NCI-H2196 (cell line): ENCODE measurements around the gene ZC3H7A.
A peak's percentile ranks its signal among the peaks of the same experiment; 100 is the strongest.
"Not testable (repeated sequence)": the region's sequence is repeated elsewhere in the genome, so short reads cannot be mapped to it uniquely, and the experiment has no call there.

Experiments used
- DNase-seq: peaks from one replicate; lab custom pipeline; 2025; ENCODE audit not compliant: unreplicated experiment; lab: John Stamatoyannopoulos, UW

ZC3H7A gene

DNA sequence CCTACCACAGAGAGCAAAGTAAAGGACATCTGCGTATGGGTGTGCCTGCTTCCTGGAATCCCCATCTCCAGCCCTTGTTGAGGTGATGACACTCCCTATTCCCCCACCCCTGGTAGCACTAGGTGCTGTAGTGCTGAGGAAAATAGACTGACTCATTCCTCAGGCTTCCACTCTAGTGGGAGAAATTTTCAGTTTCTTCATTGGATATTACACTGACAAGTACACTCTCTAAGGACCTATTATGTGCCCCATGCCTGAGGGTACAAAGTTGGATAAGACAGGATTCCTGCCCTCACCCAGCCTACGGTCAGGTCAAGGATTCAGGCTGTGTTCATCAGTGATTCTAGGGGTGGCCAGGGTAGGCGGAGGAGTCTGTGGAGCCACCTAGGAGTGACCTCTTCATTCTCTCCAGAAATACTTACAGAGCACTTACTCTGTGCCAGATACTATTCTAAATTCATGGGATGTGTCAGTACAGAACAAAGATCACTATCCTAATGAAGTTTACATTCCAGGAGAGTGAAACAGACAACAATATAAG lies 4.5 kb upstream of the ZC3H7A start:
- DNase-seq: no peak

DNA sequence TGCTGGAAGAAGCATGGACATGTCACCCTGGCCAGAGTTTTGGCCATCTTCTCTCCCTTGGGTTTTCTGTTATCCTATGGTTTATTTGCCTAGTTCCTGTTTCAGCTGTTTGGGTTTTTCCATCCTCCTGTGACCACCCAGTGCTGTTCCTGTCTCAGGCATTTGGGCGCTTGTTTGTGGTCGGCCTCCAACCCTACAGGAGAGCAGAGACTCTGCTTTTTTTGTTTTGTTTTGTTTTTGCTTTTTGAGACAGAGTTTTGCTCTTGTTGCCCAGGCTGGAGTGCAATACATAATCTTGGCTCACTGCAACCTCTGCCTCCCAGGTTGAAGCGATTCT lies 3.3 kb upstream of the ZC3H7A start:
- no peak for DNase-seq

DNA sequence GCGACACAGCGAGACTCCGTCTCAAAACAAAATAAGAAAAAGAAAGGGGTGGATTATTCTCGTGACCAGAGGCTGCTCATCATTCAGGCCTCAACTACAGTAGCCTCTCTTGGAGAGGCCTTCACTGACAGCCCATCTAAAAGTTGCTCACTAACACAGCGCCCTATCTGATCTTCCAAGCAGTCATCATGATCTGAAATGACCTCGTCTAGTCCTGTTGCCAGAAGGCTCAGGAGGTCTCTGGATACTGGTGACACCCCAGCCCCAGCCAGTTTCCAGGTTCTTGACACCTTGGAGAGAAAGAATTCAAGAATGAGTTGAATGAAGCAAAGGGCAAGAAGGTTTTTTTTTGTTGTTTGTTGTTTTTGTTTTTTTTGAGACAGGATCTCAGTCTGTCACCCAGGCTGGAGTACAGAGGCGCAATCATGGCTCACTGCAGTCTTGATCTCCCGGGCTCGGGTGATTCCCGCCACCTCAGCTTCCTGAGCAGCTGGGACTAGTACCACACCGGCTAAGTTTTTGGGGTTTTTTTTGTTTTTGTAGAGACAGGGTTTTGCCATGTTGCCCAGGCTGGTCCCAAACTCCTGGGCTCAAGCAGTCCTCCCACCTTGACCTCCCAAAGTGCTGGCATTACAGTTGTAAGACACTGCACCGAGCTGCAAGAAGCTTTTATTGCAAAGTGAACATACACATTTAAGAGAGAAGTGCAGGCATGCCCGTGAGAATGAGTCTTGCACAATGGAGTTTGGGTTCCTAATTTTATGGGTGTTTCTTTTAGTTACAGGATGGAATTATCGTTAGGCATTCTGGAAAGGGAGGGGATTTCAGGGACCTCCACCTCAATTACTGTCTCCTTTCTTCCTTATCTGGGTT lies 2.7 kb upstream of the ZC3H7A start:
- no peak for DNase-seq

DNA sequence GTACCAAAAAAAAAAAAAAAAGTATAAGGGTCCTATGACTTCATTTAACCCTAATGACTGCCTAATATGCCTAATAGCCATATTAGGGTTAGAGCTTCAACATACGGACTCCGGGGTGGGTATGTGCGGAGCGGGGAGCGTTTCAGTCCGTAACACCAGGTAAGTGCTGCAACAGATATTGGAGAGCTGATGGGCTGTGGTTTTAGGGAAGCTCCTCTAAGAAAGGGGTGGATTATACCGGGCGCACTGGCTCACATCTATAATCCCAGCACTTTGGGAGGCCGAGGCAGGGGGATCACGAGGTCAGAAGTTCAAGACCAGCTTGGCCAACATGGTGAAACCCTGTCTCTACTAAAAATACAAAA lies 1.9 kb upstream of the ZC3H7A start:
- DNase-seq: no peak

DNA sequence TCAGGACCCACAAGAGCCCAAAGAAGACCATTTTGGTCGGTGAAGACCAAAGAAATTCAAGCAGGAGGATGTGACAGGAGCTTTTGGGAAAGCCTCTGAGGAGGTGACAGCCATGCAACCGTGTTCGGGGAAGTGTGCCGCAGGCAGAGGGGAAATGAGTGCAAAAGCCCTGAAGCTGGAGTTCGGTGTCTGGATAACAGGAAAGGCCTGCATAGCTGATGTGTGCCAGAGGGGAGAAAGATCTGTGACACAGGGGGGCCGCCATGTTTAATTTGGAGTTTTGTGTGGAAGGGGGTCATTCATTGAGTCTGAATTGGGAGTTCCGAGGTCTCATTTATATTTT lies 870 bp upstream of the ZC3H7A start:
- no peak for DNase-seq

DNA sequence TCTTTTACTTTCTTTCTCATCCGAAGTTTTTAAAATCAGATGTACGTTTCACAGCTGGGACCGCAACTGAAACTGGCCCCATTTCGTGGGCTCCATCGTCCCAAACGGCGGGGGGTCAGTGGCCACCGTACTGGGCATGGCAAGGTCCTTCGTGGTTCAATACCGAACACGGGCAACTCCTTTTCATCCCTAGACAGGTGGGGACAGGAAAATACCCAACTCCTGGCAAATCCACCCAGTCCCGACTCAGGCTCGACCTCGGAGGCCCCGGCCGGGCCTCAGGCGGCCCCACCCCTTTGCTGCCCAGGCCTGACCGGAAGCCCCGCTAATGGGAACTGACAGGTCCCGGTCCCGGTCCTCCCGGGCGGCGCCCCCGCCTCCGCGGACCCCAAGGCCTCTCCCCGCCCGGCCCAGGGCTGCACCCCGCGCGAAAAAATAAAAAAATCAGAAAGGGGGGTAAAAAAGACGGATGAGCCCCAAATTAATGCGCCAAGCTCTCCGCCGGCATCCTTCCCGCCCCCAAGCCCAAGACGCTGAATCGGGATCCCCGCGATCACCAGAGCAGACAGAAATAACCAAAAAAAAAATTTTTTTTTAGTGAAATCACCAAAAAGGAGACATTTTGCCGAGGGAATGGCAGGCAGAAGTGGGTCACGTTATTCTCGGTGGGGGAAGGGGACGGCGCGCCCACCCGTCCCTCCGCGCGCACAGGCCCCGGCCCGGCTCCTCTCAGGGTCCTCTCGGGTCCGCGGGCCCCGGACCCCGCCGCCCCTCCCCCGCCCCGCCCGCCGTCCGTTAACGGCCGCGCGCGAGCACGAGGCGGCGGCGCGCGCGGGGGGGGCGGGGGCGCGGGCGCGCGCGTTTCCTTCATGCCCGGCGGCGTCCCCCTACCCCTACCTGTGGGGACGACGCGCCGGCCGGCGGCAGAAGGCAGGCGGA lies 562 bp downstream of the ZC3H7A start:
- no peak for DNase-seq

DNA sequence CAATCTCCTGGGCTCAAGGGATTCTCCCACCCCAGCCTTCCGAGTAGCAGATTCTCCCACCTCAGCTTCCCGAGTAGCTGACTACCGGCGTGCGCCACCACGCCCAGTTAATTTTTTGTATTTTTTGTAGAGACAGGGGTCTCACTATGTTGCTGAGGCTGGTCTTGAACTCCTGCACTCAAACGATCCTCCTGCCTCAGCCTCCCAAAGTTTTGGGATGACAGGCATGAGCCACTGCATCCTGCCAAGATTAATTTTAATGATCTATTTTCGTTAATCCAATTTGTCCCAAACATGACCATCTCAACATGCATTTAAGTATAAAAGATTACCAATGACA lies 1.2 kb downstream of the ZC3H7A start:
- DNase-seq: no peak

DNA sequence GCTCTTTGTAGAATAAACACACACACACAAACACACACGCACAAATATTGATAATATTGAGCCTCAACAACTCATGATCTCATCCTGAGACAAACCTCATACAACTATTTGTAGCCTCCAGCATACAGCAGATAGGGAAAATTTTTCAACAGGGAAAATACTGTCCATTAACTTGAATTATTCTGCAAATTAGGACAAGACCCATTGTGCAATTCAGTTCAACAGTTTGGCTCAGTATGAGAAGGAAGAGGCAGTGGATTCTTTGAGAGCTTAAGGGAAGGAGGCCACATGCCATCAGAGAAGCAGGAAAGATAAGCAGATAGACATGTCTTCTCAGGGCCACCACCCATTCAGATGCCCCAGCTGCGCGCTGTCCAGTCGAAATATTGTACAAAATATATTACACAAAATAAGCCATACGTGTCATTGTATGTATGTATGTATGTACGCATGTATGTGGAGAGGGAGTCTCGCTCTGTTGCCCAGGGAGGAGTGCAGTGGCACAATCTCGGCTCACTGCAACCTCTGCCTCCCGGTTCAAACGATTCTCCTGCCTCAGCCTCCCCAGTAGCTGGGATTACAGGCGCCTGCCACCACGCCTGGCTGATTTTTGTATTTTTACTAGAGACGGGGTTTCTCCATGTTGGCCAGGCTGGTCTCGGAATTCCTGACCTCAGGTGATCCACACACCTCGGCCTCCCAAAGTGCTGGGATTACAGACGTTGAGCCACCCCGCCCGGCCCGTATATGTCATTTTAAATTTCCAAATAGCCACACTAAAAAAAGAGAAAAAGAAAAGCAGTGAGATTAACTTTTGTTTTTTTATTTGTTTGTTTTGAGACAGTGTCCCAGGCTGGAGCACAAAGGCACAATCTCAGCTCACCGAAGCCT lies 1.8 kb downstream of the ZC3H7A start:
- no peak for DNase-seq

DNA sequence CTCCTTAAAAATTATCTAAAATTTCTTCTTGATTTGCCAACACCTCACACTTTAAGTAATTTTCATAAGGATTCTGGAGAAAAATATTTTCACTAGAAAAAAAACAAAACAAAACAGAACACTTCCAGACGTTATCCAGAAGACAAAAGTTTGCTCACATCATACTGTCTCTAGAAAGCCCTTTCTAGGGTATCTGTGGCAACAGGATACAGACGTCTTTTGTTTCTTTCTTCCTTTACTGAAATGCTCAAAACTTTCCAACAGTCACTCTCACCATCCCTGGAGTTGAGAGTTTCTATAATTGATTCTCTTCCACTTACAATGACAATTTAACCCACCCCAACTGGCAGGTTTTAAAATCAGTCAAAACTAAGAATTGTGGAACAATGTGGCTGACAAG lies 2.6 kb downstream of the ZC3H7A start:
- no peak for DNase-seq

DNA sequence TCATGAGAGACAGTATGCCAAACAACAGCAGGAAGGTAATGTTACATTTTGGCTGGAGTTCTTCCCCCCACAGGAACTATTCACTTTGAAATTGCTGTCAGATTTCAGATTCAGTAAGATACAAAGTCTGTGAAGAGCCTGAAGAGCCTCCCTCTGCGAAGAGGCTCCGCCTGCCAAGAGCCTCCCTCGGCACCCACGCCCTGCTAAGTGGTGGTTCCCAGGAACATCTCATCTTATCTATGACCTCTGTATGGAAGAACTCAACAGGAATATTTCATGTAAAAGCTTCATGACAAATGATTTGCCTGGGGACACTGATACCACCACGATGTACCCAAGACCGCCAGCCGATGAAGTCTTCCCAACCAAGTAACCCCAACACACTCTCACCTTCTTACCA lies 3.2 kb downstream of the ZC3H7A start:
- DNase-seq: peak; percentile 48

DNA sequence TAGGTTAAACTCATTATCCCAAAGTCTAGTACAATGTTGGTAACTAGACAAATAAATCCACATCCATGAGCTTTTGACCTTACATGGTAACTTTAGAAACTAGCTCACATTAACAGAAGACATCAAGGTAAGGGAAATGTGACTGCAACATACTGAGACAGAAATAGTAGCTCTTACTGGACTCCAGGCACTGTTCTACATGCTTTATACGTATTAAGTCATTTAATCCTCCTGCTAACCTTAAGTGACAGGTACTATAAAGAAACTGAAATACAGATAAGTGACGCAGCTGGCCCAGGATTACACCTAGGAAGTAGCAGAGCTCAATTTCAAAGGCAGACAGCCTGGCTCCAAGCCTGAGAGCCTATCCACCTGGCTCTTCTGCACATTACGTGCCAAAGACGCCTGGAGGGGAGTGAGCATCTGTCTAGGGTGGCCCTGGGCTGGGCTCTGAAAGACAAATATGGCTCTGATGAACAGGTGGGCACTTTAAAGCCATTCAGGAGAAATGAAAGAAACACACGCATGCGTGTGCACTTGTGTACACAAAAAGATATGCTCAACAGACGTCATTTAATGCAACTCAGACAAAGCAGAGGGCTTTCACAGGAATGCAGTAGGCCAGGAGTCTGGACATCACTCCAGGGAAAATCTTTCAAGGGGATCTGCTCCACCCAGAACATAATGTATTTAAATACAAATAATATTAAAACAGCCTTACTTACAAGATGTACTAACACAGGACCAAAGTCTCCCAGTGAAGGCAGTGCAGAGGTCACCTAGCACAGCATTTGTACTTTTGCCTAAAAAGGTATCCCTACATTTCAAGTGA lies 4.4 kb downstream of the ZC3H7A start:
- DNase-seq: peak; percentile 97

DNA sequence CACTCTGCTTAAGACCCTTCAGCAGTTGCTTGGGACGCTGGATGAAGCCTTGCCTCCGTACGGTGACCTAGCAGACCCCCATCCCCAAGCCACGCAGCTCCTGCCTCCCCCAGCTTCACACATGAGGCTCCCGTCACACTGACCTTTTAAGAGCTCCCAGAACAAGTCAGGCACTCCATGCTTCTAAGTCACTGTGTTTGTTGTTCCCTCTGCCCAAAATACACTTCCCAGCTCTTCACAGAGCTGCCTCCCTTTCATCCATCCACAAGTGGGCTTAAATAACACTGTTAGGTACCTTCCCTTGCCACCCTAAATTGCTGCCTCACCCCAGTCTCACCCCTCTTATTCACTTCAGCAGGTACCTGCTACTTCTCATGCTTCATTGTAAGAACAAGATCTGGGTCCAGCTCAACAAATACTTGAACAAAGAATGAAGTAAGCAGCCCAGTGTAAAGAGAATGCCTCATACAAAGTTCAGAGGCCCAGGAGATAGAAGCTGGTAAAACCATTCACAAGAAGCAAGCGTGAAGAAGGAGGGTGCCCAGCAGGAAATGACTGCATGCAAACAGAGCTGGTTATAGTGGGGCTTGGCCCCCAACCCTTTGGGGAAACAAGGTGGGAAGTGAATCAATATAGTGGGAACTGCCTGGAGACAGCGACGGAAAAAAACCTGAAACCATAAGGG lies 5.8 kb downstream of the ZC3H7A start:
- DNase-seq: peak; percentile 40

DNA sequence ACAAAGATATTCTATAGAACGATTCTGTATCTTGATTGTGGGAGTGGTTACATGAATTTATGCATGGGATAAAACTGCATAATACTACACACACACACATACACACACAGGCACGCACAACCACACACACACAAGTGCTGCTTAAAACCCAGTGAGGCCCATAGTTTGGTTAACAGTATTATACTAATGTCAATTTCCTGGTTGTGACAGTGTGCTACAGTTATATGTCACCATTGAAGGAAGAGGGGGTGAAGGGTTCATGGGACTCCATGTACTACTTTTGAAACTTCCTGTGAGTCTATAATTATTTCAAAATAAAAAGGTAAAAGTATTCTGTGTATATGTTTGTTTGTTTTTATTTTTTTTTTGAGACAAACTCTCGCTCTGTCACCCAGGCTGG lies 8.1 kb downstream of the ZC3H7A start:
- DNase-seq: no peak

DNA sequence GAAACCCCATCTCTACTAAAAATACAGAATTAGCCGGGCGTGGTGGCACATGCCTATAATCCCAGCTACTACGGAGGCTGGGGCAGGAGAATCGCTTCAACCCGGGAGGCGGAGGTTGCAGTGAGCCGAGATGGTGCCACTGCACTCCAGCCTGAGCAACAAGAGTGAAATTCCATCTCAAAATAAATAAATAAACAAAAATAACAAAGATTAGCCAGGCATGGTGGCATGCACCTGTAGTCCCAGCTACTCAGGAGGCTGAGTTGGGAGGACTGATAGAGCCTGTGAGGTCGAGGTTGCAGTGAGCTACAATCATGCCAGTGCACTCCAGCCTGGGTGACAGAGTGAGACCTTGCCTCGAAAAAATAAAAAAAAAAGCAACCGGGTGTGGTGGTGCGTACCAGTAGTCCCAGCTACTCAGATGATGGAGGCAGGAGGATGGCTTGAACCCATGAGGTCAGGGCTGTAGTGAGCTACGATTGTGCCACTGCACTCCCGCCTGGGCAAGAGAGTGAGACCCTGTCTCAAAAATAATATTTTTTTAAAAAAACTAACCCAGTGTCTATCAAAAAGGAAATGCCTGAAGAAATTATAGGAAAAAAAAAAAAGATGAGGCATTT lies 12.0 kb downstream of the ZC3H7A start:
- not testable (repeated sequence) for DNase-seq

DNA sequence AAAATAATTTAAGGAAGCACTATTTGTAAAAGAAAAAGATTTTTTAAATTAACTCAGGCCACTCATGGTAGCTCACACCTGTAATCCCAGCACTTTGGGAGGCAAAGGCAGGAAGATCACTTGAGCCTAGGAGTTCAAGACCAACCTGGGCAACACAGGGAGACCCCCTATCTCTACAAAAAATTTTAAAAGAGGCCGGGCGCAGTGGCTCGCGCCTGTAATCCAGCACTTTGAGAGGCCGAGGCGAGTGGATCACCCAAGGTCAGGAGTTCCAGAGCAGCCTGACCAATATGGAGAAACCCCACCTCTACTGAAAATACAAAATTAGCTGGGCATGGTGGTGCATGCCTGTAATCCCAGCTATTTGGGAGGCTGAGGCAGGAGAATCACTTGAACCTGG lies 12.7 kb downstream of the ZC3H7A start:
- DNase-seq: not testable (repeated sequence)

DNA sequence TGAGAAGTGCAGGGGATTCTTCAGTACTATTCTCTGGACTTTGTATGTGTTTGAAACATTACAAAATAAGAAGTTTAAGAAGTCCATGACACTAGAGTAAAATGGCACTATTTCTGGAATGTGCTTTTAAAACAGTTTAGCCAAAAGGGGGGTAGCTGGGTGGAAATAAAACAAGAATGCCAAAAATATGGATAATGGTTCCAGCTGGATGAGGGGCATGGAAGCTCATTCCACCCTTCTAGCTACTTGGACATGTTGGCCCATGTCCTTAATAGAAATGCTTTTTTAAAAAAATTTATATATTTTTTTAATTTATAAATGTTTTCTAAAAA lies 13.1 kb downstream of the ZC3H7A start:
- DNase-seq: no peak

DNA sequence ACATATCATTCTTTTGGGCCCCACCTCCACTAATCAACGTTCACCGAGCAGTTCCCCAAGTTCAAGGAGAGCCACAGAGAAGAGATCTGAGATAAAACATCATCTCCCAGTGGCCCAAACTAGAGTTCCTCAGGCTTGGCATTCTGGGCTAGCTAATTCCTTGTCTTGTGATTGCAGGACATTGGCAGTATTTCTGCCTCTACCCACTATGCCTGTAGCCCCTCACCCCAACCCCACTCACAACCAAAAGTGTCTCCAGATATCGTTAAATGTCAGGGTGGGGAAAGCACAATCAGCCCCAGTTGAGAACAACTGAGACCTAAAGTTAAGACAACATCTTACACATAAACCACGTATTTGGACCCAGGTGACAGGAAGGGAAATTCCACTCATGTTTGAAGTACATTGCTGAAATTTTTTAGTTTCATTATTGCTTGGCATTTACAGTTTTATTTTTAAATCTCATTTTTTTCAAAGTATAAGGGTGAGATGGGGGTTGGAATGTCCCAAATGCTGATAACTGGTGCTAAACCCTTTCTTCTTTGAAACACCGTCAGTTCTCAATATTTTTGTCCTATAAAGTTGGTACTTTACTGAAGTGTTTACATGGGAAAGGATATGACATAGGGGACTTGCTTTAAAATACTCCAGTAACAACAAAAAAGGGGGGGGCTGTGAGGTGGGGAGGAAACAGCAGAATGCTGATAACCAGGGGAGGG lies 13.6 kb downstream of the ZC3H7A start:
- no peak for DNase-seq

DNA sequence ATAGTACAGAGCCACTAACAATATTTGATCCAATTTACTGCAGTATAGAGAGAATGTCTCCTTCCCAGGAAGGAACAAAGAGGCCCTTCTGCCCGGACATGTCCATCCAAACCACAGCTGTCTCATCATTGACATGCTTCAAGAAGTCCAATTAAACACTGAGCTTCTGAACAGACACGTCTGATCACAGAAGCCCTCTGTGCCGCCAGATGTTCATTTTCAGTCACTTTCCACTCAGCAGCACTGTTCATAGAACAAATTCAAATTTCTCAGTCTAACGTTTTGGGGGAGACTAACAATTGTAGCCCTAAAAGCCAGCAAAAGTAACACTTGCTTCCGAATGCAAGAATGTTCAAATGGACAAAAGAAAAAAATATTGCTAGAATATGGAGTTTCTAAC lies 15.3 kb downstream of the ZC3H7A start:
- peak; percentile 29 for DNase-seq
